Raji (cell line): ENCODE results near the gene CDH20.

Experiments used
- POLR2A ChIP-seq: IDR thresholded peaks from 2 replicates; pipeline ENCODE4 v1.6.1; 2011; ENCODE audit warnings: low read depth, low read length, control low read depth; ENCODE audit not compliant: insufficient read depth

CDH20 gene

DNA sequence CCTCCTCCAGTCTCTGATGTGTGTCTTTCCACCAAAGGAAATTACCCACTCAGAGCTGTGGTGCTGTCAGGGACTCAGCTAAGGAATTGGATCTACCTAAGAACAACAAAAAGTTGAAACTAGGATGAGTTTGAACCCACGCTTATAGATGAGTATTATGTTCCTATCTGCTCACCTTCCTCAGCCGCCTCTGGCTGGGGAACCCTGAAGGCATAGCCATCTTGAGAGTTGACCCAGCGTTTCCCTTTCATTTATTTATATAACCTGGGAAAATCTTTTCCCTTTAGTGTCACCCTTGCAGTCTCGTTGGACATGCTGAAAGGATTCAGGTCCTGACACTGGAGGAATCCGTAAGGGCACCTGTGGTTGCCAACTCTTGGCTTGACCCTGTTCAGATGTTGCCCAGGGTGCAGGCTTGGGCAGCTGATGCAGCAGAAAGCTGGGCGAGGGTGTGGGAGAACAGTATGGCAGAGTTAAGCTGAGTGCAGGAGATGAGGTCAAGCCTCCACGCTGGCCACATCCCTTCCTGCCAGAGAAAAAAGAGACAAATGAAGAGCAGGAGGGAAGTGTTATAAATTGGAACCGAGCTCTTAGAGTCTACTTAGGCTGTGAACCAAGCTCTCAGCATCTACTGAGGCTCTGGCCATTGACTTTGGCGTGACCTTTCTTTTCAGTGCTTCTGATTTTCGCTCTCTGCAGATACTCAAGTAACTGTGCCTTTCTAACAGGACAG lies 1.9 kb downstream of the CDH20 start:
- no peak for TF ChIP-seq POLR2A

DNA sequence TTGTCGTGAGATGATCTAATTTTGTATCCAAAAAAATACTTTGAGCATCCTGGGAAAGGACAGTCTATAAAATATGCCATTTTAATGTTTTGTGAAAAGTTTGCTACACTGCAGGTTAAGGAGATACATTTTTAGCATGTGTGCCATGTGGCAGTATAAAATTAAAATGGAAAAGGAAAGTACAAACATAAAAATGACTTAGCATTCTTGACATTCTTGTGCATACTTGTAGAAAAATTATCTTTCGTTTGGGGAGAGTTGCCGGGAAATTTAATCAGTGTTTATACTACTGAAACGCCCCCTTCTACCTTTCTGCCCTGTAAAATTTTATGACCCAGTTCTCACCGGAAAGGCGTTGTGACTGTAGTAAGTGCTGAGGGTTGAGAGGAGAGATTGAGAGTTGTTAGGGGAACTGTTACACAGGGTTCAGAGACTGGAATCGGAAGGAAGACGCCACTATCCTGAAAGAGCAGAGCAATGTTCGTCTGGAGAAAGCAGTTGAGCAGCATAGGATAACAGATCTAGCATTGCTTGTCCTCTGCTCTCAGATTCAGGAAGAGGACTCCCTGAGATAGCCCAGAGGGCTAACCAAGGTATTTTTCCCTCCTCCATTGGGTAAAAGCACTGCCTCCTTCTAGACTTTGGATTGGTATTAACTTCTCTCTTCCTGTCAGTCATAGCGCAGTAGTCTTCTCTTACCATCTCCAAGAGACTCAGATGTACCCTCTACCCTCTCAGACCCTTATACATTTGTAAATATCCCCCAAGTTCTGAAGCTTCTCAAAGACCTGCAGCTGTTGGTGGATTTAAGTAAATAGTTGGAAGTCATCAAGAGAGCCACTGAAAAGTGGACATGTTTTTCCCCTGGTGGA lies 2.7 kb downstream of the CDH20 start:
- no peak for TF ChIP-seq POLR2A

DNA sequence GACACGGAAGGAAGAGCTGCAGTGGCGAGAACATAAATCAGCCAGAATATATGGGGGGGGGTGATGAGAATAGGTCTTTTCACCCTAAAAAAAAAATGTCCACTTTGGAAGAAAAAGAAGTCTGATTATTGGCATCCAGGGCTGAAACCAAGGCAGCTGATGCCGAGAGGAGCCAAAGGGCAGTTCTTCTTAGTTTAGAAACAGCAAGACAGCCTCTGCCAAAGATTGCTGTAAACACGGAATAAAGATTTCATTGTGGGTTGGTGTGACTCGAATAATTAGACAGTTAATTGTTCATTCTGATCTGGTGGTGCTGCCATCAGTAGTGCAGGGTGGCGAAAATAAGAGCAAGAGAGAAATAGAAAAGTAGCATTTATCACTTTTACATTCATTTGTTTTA lies 3.5 kb downstream of the CDH20 start:
- TF ChIP-seq POLR2A: no peak

DNA sequence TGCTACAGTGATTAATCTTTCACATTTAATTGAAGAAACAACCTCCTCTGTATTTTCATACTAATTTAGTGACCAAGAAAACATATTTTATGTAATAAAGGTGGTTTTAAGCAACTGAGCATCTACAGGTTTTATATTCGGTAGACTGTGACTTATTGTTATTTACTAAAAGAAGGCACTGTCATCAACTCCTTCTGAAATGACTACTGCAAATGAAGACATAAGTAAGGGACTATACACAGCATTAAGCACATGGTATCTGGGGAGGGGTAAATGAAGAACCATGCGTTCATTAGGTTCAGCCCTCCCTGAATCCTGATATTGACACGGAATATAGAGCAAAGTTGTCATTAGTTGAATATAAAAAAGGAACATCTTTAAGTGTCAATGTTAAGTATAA lies 4.3 kb downstream of the CDH20 start:
- TF ChIP-seq POLR2A: no peak

DNA sequence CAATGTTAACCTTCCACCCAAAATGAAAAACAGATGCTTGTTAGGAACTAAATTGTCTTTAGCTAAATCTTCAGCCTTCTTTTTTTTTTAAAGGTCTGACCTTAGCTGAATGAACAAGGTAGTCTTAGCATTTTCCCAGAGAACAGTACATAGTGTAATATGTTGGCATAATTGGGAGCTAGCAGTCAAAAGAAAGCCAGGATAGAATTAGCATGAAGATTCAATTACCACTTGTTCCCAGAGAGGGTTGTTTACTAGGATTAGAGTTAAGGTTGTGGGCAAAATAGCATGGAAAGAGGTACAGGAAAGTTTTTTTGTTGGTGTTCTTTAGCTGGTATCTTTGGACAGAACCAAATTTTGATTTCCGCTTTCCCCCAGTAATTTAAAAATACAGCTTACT lies 6.9 kb downstream of the CDH20 start:
- TF ChIP-seq POLR2A: no peak

DNA sequence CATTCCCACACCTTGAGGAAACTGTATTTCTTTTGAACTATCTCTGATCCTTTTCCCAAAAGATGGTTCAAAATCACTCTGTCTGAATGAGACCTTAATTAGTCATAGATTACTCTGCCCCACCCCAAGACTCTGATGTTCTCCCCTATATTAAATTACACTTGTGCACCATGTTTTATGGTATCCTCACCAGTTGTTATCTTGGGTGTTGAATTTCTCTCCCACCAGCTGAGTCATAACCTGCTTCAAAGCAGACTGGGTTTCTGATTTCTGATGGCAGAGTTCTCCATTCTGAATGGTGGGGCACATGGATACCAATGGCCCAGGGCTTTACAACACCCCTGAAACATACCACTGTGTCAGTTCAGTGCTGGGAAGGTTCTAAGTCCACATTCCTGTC lies 15.0 kb downstream of the CDH20 start:
- no peak for TF ChIP-seq POLR2A

DNA sequence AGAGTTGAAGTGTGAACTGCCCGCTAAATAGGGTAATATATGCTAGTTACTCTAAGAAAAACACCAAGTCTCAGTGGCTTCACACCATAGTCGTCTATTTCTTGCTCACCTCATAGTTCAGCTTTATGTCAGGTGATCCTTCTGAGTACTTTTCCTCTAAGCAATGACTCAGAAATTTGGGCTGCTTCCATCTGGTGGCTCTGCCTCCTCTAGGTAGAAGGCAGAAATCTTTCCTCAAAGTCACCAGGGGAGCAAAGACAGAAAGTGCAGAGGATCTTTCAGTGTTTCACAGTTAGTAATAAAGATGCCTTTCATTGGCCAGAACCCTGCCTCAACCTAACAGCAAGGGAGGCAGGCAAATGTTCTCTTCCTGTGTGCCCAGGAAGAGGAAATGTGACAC lies 17.3 kb downstream of the CDH20 start:
- TF ChIP-seq POLR2A: no peak

DNA sequence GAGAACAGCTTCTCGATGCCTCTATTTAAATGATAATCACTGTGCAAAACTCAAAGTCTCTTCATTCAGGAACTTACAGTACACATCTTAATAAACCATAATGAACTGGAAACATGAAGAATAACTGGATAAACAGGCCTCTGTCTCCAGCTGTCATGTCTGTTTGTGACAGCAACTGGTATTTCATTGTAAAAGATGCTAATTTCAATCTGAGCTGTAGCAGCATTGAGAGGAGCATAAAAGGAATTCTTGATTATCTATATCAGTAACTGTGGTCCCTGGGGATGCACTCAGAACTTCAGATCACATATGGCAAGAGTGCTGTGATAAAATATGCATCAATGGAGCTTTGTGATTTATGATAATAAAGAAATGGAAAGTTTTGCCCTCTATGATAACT lies 18.8 kb downstream of the CDH20 start:
- no peak for TF ChIP-seq POLR2A

DNA sequence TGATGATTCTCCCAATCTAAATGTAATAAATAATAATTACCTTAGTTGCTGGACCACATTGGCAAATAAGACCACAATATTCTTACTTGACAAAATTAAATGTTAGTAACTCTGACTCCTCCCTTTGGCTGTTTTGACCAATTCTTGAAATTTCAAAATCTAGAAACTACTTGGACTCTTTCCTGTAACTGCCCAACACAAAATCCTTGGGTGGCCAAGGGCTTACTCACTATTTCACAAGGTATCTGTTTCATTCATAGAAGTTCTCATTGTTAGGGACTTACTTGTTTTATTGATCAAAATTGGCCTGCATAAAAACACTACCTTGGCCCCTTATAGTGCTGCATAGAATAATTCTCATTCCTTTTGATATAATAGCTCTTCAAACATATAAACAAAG lies 19.4 kb downstream of the CDH20 start:
- no peak for TF ChIP-seq POLR2A

DNA sequence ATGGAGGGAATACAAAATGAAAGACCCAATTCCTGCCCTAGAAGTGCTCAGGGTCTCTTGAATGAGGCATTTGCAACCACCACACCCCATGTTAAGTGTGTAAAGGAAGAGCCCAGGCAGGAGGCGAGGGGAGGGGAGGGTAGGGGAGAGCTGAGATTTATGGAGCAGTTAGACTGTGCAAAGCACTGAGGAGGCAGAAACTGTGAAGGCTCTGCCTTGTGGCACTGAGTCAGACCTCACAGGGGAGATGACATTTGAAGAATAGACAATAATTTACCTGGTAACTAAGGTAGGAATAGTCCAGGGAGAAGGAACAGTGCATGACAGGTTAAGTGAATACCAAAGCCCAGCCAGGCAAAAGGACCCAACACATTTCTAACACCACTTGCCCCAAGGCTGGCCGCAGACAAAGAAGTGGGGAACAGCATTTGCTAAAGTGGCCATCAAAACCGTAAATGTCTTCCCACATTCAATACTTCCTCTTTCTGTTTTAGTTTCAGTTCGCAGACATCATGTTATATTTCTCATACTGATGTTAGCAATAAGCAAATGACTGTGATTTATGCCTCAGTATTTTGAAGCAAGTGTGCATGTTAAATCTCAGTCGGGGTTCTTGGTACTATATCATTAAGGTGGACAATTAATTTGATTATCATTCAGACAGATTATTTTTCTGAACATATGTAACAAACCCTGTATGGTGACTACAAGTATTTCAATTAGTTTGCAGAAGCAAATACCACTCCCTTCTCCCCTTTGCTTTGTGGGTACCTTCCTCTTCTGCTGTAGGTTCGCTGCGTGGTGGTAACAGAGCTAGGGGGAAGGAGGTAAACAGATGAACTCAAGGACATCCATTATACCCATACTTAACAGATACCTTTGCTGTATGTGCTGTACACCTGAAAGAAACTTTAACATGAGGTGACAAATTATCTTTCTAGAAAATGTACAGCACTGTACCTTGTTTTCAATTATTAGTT lies 27.5 kb downstream of the CDH20 start:
- no peak for TF ChIP-seq POLR2A

DNA sequence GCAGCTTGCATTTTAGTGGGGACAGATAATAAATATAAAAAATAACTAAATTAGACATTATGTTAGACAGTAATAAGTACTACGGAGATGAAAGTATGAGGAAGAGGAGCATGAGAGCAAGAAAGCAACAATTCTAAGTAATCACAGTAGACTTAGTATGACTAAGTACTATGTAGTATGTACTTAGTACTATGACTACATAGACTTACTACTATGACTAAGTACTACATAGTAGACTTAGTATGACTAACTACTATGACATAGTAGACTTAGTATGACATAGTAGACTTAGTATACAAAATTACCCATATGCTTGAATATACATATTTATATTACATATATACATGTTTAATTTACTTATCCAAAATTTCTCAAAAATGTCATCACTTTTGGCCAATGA lies 29.3 kb downstream of the CDH20 start:
- TF ChIP-seq POLR2A: no peak

DNA sequence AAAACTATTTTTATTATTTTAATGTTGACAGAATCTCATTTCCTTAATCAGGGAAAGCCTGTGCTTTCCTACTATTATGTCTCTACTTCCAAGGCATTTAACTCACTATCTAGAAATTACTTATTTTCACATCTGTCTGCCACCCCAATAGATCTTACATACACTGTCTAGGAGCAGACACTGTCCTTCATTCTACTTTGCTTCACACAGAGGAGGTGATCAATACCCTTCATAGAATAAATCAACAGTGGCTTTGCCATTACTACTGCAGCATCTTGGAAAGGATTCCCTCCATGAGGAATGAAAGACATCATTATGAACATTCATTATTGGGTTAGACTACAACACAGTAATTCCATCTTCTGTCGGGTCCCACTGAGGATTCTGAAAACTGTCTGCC lies 31.7 kb downstream of the CDH20 start:
- no peak for TF ChIP-seq POLR2A

DNA sequence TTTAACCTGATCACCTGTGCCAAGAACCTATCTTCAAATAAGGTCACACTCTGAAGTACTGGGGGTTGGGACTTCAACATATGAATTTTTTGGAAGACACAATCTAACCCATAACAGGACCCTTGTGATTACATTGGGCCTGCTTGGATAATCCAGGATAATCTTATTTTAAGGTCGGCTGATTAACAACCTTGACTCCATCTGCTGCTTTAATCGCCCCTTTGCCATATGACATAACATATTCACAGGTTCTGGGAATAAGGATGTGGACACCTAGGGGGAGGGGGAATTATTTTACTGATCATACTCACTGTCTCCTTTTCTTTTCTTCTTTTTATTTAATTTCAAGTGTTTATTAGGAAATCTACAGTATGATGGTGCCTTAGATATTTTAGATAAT lies 34.8 kb downstream of the CDH20 start:
- no peak for TF ChIP-seq POLR2A

DNA sequence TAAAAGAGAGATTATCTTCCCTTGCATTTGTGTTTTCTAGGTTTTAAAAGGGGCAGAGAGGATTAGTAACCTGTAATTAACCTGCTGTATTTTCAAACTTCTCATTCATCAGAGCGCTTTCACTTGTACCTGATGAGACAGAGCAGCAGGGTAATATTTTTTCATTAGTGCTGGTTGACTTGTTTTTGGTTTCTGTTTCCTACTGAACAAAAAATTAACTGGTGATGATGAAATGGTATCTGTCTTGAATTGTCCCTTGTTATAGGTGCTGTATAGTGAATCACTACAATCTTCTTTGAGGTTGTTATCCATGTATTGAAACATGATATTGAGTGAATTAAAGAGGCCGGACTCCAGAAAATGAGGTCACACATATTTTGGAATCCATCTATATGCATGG lies 37.9 kb downstream of the CDH20 start:
- no peak for TF ChIP-seq POLR2A

DNA sequence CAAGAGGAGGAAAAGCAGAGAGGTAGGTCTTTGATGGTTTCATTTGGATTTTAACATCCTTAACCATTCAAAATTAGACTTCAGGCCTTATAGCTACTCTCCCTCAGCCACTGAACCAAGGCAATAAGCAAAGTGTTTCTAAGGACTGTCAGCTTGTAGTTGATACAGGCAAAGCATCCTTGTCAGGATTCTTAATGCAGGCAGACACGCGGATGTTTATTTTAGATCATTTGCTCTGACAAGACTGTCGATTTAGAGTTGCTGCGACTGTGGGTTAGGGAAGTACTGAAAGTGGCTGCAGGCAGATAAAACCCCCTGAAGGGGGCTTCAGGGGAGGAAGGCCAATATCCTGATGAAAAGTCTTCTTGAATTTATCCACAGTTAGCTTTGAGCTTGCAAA lies 46.6 kb downstream of the CDH20 start:
- no peak for TF ChIP-seq POLR2A
